ENCODE results near the gene CACNA1C.
"Not testable (repeated sequence)": the region's sequence is repeated elsewhere in the genome, so short reads cannot be mapped to it uniquely, and the experiment has no call there.

CACNA1C gene

GRCh38 chr12:2685620-2686279 is 633.0 kb downstream of the CACNA1C start:
- DNase-seq: not testable (repeated sequence)

DNA sequence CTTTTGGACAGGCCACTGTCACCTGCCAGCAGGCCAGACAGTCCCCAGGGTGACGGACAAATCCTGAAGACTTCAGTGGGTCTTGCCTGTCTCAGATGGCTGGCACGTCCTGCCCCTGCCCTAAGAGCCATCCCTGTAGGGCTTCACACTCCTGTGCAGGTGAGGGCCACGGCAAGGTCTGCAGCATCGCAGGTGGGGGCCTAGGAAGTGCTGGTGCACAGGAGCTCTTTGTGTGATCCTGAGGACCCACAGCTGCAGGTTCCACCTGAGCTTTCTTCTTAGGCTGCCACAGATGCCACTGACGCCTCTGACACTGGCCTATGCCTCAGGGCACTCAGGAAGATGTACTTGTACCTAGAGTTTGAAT is 633.5 kb downstream of the CACNA1C start:
- DNase-seq: no peak

DNA sequence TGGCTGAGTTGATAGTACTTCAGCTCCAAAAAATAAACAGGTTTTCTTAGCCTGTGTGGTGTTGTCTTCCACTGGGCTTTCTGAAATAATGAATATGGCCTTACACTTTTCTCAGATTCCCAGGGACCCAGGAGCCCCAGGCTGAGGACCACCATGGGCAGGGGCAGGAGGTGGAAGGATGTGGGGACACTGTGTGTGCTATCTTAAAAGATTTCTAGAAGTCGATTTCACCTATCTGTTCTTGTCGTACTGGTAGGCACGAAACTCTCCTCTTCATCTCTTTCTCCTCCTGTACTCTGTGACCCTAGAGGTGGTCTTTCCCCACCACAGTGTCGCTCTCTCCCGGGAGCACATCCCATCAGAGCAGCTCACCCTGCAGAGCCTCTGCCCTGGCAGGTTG is 634.3 kb downstream of the CACNA1C start:
- DNase-seq: no peak

DNA sequence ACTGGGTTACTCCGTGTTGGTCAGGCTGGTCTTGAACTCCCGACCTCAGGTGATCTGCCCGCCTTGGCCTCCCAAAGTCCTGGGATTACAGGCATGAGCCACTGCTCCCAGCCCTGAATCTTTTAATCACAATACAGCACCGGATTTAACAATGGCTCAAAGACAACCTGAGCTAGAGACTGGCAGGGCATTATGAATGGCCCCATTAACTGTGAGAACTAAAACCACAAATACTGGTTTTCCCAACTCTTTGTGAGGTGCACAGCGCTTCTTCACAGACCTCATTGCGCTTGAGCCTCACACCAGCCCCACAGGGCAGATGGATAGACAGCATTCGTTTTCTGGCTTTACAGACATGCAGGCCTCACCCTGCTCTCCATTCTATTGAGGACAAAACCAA is 634.9 kb downstream of the CACNA1C start:
- no peak for DNase-seq

DNA sequence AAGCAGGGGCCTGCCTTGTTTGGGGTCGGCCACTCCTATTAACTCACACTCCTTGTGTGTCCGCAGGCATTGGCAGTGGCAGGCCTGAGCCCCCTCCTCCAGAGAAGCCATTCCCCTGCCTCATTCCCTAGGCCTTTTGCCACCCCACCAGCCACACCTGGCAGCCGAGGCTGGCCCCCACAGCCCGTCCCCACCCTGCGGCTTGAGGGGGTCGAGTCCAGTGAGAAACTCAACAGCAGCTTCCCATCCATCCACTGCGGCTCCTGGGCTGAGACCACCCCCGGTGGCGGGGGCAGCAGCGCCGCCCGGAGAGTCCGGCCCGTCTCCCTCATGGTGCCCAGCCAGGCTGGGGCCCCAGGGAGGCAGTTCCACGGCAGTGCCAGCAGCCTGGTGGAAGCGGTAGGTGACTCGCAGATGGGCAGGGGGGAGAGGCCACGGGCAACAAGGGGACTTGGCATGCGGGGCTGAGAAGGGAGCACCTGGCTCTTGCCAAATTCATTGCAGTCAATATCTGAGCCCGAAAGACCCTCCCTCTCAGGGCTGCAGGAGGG is 635.7 kb downstream of the CACNA1C start:
- no peak for DNase-seq

DNA sequence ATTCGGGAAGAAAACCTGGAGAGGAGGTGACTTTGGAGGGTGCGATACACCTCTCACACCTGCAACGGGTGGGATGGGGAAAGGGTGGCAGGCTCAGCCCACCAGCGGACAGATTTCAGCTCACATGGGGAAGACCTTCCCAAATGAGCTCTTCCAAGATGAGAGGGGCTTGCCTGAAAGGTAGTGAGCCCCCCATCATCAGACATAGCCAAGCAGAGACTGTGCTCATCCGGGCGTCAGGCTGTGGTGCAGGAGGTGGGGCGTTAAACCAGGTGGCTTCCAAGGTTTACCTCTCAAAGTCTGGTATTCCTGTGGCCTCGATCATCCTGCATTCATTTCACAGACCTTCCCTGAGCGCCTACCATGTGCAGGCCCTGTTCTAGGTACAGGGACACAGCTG is 636.6 kb downstream of the CACNA1C start:
- no peak for DNase-seq

DNA sequence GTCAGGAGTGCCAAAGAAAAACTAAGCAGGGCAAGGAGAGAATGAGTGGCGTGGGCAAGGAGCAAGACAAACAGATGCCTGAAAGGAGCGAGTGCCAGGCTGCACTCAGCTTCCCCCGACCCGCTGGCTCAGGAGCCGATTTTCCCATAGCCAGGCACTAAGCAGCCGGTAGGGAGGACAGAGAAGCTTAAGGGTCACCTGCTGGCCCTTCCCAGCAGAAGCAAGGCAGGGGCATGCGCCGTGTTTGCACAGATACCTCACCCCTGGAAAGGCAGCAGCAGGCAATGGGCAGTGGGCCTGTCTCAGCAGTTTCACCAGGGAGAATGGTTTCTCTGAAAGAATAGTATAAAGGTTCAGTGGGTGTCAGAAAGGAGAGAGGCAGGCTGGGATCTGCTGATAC is 637.1 kb downstream of the CACNA1C start:
- no peak for DNase-seq

DNA sequence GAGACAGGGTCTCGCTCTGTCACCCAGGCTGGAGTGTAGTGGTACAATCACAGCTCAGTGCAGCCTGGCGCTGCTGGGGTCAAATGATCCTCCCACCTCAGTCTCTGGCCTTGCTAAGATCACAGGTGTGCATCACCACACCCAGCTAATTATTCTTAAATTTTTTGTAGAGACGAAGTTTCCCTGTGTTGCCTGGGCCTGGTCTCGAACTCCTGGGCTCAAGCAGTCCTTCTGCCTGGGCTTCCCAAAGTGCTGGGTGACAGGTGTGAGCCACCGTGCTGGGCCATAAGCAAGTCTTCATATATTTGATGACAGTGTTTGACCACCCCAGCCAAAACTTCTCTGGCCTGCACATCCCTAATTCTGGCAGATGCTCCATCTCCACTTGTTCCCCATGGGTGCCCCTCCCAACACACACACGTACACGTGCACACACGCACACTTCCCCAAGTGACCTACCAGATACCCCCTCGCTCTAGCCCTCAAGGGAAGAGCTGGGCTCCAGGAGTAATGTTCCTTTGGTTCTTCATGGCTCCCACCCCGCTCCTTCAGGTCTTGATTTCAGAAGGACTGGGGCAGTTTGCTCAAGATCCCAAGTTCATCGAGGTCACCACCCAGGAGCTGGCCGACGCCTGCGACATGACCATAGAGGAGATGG is 637.7 kb downstream of the CACNA1C start:
- no peak for DNase-seq

- peak; percentile 58 for DNase-seq
Measured at GRCh38 chr12:2691006-2691344, 638.2 kb downstream of the CACNA1C start.

DNA sequence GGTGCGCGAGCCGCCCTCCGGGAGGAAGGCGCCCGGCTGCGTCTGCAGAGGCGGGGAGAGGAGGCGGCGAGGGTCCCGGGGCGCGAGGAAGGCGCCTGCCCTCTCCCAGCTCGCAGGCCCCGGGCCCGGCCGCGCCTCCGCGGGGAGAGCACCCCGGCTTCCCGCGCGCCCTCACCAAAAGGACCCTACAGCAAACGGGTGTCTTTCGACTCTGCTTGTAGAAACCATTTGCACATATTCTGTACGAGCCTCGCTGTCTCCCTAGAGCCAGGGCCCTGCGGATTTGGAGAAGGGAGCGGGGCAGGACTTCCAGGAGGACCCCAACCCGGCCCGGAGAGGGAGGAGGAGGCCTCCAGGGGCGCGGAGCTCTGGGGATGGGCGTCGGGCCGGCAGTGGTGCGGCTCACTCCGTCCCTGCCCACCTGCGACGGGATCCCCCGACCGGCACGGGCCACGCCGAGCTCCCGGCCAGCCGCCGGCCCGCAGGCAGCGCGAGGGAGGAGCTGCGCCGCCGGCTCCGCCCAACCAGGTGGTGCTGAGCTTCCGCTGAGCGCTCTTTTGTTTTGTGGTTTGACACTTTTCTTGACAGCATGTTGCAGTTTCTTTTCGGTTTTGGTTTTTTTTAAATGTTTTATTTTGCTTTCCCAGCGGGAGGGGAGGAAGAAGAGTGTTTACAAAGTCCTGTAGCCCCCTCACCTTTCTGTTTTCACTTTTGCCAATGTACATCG is 638.7 kb downstream of the CACNA1C start:
- peak; percentile 75 for DNase-seq

GRCh38 chr12:2692080-2692479 is 639.3 kb downstream of the CACNA1C start:
- no peak for DNase-seq

- no peak for DNase-seq
Measured at GRCh38 chr12:2693244-2693860, 640.6 kb downstream of the CACNA1C start.

- no peak for DNase-seq
Measured at GRCh38 chr12:2693980-2694610, 641.3 kb downstream of the CACNA1C start.

DNA sequence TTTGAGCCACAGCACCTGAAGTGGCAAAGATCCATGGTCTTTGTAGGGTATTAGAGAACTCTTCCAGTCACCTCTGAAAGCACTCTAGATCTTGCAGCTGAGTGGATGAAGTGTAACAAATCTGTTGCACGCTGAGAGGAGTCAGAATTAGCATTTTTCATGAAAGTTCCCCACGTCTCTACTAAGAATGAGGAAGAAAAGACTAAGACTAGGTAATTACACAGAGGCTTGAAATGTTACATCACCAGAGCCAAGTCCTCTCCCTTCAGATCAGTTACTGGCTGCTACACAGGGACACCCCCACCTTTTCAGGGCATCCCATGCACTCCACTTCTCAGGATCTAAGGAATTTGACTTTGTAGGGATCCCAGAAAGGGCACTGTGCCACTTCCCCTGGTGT is 643.3 kb downstream of the CACNA1C start:
- no peak for DNase-seq

GRCh38 chr12:2697057-2697800 is 644.4 kb downstream of the CACNA1C start:
- no peak for DNase-seq

DNA sequence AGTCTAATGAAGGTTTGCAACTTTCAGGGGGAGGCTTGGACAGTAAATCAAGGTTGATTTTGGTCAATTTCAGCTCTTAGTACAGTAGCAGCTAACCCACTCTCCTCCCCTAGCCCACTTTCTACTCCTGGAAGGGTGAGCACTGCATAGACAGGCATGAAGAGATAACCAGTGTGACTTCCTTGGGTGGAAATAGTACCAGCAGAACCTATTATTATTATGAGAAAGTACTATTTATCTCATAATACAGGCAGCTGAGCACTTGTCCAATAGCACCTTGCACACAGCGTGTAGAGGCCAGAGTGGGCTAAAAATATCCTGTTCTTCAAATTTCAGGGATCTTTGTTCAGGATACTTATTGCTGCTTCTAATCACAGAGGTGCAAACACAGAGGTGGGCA is 645.8 kb downstream of the CACNA1C start:
- no peak for DNase-seq

DNA sequence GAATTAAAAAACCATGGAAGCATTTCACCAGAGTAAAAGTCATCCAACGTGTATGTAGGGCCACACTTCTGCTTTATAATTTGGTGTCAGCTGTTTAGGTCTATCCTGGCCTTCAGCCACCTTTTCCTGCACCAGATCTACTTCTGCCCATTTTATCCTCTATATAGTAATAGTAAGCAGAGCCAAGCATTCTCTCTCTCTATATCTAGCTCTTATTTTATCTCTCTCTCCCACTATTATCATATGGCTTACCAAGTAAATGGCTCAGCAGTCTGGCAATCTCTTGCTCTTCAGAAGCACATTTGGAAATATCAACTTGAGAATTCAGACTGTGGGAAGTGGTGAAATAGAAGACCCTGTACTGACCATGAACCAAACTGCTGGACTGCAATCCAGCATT is 657.9 kb downstream of the CACNA1C start:
- DNase-seq: no peak

DNA sequence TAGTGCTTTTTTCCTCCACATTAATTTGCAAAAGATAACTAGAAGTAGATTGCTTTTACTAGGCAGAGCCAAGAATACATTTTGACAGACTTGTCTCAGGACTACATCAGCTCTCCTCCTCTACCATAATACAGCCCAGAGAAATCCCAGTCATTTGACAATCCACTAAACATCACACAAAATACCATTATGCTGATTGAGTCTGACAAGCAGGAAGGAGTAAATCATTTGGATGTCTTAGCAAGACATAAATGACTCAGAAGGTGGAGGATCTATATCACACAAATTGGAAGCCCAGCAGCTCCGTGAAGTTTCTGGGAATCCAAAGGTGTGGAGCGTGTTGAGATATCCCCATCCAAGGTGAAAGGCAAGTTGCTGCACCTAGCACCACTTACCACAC is 666.6 kb downstream of the CACNA1C start:
- no peak for DNase-seq

- no peak for DNase-seq
Measured at GRCh38 chr12:2722806-2723205, 670.0 kb downstream of the CACNA1C start.

- no peak for DNase-seq
Measured at GRCh38 chr12:2732290-2732689, 679.5 kb downstream of the CACNA1C start.

DNA sequence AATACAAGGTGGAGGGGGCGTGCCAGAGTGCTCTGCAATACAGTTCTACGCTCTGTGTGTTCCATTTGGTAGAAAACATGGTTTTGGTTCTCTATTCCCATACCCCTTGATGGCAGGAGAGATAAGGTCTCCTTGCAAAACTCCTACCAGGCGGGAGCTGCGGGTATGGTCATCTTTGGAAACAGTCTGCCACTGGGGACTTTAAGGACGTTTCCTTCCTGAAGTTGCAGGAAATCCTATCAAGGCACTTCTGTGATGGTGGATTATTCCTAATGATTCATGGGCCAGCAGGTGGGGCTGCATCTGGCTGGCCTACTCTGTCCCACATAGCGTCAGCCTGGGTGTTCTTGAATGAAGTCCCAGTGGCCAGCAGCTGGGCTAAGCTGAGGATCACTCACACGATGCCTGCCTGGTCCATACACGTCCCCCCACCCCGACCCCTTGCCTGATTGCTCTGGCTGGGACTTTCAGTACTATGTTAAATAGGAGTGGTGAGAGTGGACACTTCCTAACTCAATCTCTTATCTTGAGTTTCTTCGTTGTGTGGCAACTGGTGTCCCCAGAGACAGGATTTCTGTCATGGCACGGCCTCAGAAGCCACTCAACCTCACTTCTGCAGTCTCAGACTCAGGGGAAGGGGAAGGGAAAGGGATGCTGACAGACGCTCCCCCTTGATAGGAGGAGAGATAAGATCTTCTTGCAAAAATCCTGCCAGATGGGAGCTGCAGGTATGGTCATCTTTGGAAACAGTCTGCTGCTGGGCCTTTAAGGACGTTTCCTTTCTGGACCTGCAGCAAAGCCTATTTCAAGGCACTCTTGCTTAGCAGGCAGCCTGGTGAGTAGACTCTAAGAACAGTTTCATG is 680.9 kb downstream of the CACNA1C start:
- DNase-seq: no peak
